ENCODE measurements around the gene C1orf21.

Gene C1orf21

DNA sequence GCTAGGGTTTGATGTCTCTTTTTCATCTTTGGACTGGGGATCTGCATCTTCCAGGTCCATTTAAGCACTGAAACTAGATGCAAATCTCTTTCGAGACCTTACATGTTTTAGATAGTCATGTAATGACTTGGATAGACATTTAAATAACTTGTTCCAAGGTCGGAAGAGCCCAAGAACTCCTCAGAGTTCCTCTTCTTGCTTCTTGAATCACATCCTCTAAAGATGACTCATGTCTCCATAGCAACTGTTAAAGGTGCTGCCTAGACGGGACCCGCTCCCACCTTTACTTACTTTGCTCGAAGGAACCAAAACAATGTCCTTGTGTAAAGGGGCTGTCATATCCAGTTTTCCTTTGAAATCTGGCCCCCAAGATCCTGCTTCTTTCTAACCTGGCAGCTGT, 237.8 kb downstream of the C1orf21 start:
- H3K27ac ChIP-seq (ENCODE audit: insufficient read depth, low read length, poor library complexity, severe bottlenecking): no peak overlapping the region

GRCh38 chr1:184625271-184625670, 238.4 kb downstream of the C1orf21 start:
- Histone ChIP-seq H3K9me3 (ENCODE audit: control insufficient read depth, low read length) (no peaks in the 10 kb centered on the region), H3K27me3 (replicated peaks; ENCODE audit: control insufficient read depth, insufficient read depth, low read length, poor library complexity, severe bottlenecking) (no peaks in the 10 kb centered on the region), H3K4me1 (ENCODE audit: control insufficient read depth, insufficient read depth, low read length, poor library complexity, severe bottlenecking) (no peaks in the 10 kb centered on the region), H3K36me3 (ENCODE audit: control insufficient read depth, insufficient read depth, low read length) (no peaks in the 10 kb centered on the region), H3K27ac (ENCODE audit: insufficient read depth, low read length, poor library complexity, severe bottlenecking) (no peak overlapping the region), H3K4me3 (ENCODE audit: insufficient read depth, low read depth, low read length, poor library complexity, severe bottlenecking) (no peak overlapping the region)
- DNase-seq: no peak

More for the DNA sequence above, 237.8 kb downstream of the C1orf21 start:
- Histone ChIP-seq H3K4me3 (ENCODE audit: insufficient read depth, low read depth, low read length, poor library complexity, severe bottlenecking) (no peak overlapping the region), H3K4me1 (ENCODE audit: control insufficient read depth, insufficient read depth, low read length, poor library complexity, severe bottlenecking) (no peaks in the 10 kb centered on the region), H3K36me3 (ENCODE audit: control insufficient read depth, insufficient read depth, low read length) (no peaks in the 10 kb centered on the region), H3K27me3 (replicated peaks; ENCODE audit: control insufficient read depth, insufficient read depth, low read length, poor library complexity, severe bottlenecking) (no peaks in the 10 kb centered on the region), H3K9me3 (ENCODE audit: control insufficient read depth, low read length) (no peaks in the 10 kb centered on the region)
- no peak for DNase-seq

DNA sequence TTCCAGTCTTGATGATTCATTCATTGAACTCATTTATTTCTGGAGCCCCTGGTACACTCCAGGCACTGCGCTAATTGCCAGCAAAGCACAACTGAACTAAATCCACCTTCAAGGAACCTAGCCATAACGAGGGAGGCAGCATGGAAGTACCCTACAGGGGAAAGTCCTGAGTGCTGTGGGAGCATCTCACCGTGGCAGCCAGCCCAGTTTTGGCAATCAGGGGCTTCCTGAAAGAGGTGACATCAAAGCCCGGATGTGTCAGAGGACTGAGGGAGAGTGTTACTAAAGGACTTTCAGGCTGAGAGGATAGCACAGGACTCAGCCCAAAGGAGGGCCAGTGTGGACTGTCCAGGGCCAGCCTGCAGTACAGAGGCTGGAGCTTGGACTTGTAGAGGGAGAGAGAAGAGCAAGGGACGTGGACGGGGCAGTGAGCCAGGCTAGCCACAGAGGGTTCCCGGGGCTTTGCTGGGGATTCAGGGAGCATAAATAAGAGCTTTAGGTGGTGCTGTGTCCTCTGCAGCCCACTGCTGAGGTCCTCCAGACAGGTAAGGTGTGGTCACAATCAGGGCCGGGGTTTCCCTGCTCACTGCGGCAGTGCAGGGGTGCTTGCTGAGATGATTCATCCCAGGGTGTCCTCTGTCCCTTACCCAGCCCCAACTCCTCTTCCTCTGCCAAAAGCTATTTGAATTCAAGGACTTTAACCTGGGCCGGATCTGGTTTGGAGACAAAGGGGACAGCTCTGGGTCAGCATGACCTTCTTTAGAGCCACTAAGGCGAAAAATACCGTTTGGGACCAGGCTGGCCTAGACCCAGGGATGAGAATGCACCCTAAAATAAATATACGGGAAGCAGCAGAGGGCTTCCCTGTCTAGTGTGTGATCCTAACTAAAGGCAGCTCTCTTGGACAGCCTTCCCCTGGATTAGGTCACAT, 239.5 kb downstream of the C1orf21 start:
- Histone ChIP-seq H3K4me1 (ENCODE audit: control insufficient read depth, insufficient read depth, low read length, poor library complexity, severe bottlenecking) (no peaks in the 10 kb centered on the region), H3K9me3 (ENCODE audit: control insufficient read depth, low read length) (no peaks in the 10 kb centered on the region), H3K4me3 (ENCODE audit: insufficient read depth, low read depth, low read length, poor library complexity, severe bottlenecking) (no peak overlapping the region), H3K27me3 (replicated peaks; ENCODE audit: control insufficient read depth, insufficient read depth, low read length, poor library complexity, severe bottlenecking) (no peaks in the 10 kb centered on the region), H3K27ac (ENCODE audit: insufficient read depth, low read length, poor library complexity, severe bottlenecking) (no peak overlapping the region), H3K36me3 (ENCODE audit: control insufficient read depth, insufficient read depth, low read length) (no peaks in the 10 kb centered on the region)
- DNase-seq: no peak

DNA sequence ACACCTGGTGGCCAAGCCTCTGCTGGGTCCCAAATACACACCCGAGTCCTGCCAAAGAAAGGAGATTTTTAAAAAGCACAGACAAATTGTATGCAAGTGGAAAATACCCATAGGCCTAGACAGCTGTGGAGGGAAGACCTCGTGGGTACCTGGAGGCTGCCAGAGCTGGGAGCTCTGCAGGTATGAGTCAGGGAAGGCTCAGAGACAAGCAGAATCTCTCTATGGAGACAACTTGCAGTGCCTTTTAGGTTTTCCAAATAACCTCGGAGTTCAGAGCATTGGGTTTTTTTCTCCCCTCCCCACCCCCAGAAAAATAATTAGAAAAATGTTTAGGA, 240.1 kb downstream of the C1orf21 start:
- no peaks in the 10 kb centered on the region for H3K27me3 ChIP-seq (replicated peaks; ENCODE audit: control insufficient read depth, insufficient read depth, low read length, poor library complexity, severe bottlenecking)
- H3K4me1 ChIP-seq (ENCODE audit: control insufficient read depth, insufficient read depth, low read length, poor library complexity, severe bottlenecking): no peaks in the 10 kb centered on the region
- H3K9me3 ChIP-seq (ENCODE audit: control insufficient read depth, low read length): no peaks in the 10 kb centered on the region
- H3K27ac ChIP-seq (ENCODE audit: insufficient read depth, low read length, poor library complexity, severe bottlenecking): no peak overlapping the region
- H3K36me3 ChIP-seq (ENCODE audit: control insufficient read depth, insufficient read depth, low read length): no peaks in the 10 kb centered on the region
- DNase-seq: no peak
- no peak overlapping the region for H3K4me3 ChIP-seq (ENCODE audit: insufficient read depth, low read depth, low read length, poor library complexity, severe bottlenecking)

DNA sequence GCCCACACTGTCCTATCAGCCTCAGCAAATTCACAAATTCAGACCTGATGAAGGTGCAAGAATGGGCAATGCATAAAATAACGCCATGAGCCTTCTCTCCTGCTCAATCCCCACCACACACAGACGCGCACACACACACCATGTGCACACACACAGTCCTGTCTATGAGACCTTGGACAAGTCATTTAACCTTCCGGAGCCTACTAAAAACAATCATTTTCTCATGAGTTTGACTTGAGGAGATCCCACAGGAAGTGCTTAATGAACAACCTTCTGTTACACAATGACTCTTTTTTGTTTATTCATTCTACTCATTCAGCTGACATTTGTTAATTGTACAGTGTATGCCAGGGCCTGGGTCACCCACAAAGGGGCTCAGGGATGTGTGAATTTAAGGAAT, 242.4 kb downstream of the C1orf21 start:
- H3K4me3 ChIP-seq (ENCODE audit: insufficient read depth, low read depth, low read length, poor library complexity, severe bottlenecking): no peak overlapping the region
- no peaks in the 10 kb centered on the region for H3K4me1 ChIP-seq (ENCODE audit: control insufficient read depth, insufficient read depth, low read length, poor library complexity, severe bottlenecking)
- H3K9me3 ChIP-seq (ENCODE audit: control insufficient read depth, low read length): no peaks in the 10 kb centered on the region
- no peaks in the 10 kb centered on the region for H3K27me3 ChIP-seq (replicated peaks; ENCODE audit: control insufficient read depth, insufficient read depth, low read length, poor library complexity, severe bottlenecking)
- no peak for DNase-seq
- no peaks in the 10 kb centered on the region for H3K36me3 ChIP-seq (ENCODE audit: control insufficient read depth, insufficient read depth, low read length)
- no peak overlapping the region for H3K27ac ChIP-seq (ENCODE audit: insufficient read depth, low read length, poor library complexity, severe bottlenecking)

DNA sequence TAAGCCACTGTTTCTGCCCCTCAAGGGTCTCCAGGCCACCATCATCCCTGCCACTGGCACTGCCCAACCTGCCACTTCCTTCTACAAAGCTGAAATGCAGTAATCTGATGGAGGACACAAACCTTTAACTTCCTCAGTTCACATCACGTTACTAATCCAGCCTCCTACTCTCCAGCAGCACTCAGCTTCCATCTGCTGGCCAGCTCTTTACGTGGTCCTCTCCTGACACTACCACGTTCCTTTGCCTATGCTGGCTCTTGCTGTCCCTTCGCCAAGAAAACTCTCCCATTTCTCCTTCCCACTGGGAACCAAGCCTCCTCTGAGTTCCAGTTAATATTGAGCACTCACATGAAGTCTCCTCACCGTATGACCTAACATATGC, 243.8 kb downstream of the C1orf21 start:
- Histone ChIP-seq H3K36me3 (ENCODE audit: control insufficient read depth, insufficient read depth, low read length) (no peaks in the 10 kb centered on the region), H3K4me3 (ENCODE audit: insufficient read depth, low read depth, low read length, poor library complexity, severe bottlenecking) (no peak overlapping the region), H3K4me1 (ENCODE audit: control insufficient read depth, insufficient read depth, low read length, poor library complexity, severe bottlenecking) (no peaks in the 10 kb centered on the region), H3K27ac (ENCODE audit: insufficient read depth, low read length, poor library complexity, severe bottlenecking) (no peak overlapping the region), H3K9me3 (ENCODE audit: control insufficient read depth, low read length) (no peaks in the 10 kb centered on the region), H3K27me3 (replicated peaks; ENCODE audit: control insufficient read depth, insufficient read depth, low read length, poor library complexity, severe bottlenecking) (no peaks in the 10 kb centered on the region)
- DNase-seq: no peak

GRCh38 chr1:184632415-184633175, 245.8 kb downstream of the C1orf21 start:
- Histone ChIP-seq H3K4me1 (ENCODE audit: control insufficient read depth, insufficient read depth, low read length, poor library complexity, severe bottlenecking) (no peaks in the 10 kb centered on the region), H3K4me3 (ENCODE audit: insufficient read depth, low read depth, low read length, poor library complexity, severe bottlenecking) (no peak overlapping the region), H3K27ac (ENCODE audit: insufficient read depth, low read length, poor library complexity, severe bottlenecking) (no peak overlapping the region), H3K27me3 (replicated peaks; ENCODE audit: control insufficient read depth, insufficient read depth, low read length, poor library complexity, severe bottlenecking) (no peaks in the 10 kb centered on the region), H3K36me3 (ENCODE audit: control insufficient read depth, insufficient read depth, low read length) (no peaks in the 10 kb centered on the region), H3K9me3 (ENCODE audit: control insufficient read depth, low read length) (no peaks in the 10 kb centered on the region)
- no peak for DNase-seq

DNA sequence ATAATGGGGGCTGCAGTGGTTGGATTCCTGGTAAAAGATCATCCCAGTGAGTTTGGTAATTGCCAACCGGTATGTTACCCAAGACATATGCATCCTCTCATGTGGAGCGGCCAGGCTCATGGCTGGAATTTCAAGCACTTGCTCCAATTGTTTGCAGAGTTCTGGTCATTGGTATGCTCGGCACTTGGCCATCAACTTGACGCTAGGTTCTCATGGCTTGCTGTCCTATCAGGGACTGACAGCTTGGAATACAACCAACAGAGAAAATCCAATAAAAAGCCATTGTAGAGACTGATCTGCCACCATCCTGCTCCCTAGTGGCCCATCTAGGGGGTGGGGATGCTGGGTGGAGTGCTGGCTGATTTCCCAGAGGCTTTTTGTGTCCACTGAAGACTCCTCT, 247.0 kb downstream of the C1orf21 start:
- Histone ChIP-seq H3K4me3 (ENCODE audit: insufficient read depth, low read depth, low read length, poor library complexity, severe bottlenecking) (no peak overlapping the region), H3K36me3 (ENCODE audit: control insufficient read depth, insufficient read depth, low read length) (no peaks in the 10 kb centered on the region), H3K27ac (ENCODE audit: insufficient read depth, low read length, poor library complexity, severe bottlenecking) (no peak overlapping the region), H3K27me3 (replicated peaks; ENCODE audit: control insufficient read depth, insufficient read depth, low read length, poor library complexity, severe bottlenecking) (no peaks in the 10 kb centered on the region), H3K9me3 (ENCODE audit: control insufficient read depth, low read length) (no peaks in the 10 kb centered on the region), H3K4me1 (ENCODE audit: control insufficient read depth, insufficient read depth, low read length, poor library complexity, severe bottlenecking) (no peaks in the 10 kb centered on the region)
- DNase-seq: no peak

DNA sequence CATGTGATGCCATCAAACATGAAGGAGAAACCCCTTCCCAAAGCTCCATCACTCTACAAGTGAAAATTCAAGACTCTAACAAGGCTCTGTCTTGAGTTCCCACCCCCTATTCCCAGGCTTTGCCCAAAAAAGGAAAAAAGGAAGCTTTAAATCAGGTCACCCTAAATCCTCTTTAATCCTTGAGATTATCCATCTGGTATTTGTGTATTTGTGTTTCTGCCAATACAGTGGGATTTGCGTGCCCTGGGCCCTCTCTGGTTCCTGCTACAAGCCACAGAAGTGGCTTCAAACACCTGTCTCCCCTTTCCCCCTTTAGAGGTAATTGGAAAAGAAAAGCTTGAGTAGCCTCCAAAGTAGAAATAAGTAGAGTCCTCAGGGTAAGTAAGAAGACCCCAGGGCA, 247.5 kb downstream of the C1orf21 start:
- no peaks in the 10 kb centered on the region for H3K4me1 ChIP-seq (ENCODE audit: control insufficient read depth, insufficient read depth, low read length, poor library complexity, severe bottlenecking)
- H3K27ac ChIP-seq (ENCODE audit: insufficient read depth, low read length, poor library complexity, severe bottlenecking): no peak overlapping the region
- no peaks in the 10 kb centered on the region for H3K9me3 ChIP-seq (ENCODE audit: control insufficient read depth, low read length)
- H3K4me3 ChIP-seq (ENCODE audit: insufficient read depth, low read depth, low read length, poor library complexity, severe bottlenecking): no peak overlapping the region
- no peak for DNase-seq
- no peaks in the 10 kb centered on the region for H3K36me3 ChIP-seq (ENCODE audit: control insufficient read depth, insufficient read depth, low read length)
- H3K27me3 ChIP-seq (replicated peaks; ENCODE audit: control insufficient read depth, insufficient read depth, low read length, poor library complexity, severe bottlenecking): no peaks in the 10 kb centered on the region

DNA sequence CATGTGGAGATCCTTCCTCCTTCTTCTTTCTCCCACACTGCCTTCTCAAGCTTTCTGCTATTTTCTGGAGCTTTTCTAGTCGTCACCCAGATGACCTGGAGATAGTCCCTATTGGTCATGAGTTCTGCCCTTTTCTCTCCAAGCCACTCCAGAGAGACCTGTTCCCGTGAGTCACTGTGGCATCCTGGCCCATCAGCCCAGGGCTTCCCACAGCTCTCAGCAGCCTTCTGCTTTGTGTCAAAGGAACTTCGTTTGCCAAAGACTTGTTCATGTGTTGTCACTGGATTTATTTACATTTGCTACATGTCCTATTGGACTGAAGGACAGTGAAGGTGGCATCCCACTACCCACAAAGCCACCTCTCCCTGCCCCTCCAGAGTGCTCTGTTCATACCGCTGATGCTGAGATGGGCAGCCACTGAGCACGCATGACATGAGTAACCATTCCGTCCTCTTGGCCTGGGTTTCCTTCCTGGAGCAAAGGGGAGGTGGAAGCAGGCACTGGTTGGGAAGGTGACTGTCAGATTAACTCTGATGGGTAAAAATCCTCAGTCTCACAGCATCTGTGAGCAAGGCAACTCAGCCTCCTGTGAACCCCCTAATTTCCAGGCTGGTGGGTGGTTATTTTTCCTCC, 248.6 kb downstream of the C1orf21 start:
- H3K9me3 ChIP-seq (ENCODE audit: control insufficient read depth, low read length): no peaks in the 10 kb centered on the region
- H3K27ac ChIP-seq (ENCODE audit: insufficient read depth, low read length, poor library complexity, severe bottlenecking): no peak overlapping the region
- H3K4me1 ChIP-seq (ENCODE audit: control insufficient read depth, insufficient read depth, low read length, poor library complexity, severe bottlenecking): no peaks in the 10 kb centered on the region
- no peaks in the 10 kb centered on the region for H3K36me3 ChIP-seq (ENCODE audit: control insufficient read depth, insufficient read depth, low read length)
- H3K4me3 ChIP-seq (ENCODE audit: insufficient read depth, low read depth, low read length, poor library complexity, severe bottlenecking): no peak overlapping the region
- H3K27me3 ChIP-seq (replicated peaks; ENCODE audit: control insufficient read depth, insufficient read depth, low read length, poor library complexity, severe bottlenecking): no peaks in the 10 kb centered on the region
- DNase-seq: no peak

All from effector memory CD4-positive, alpha-beta T cell (primary cell).